Pancreas (tissue), 10 donors: ENCODE results near the gene PLA2G6. TPM values are rescaled to one million over a fixed set of nuclear protein-coding genes. Genes with fewer than 3 reads are reported as not detected.

Experiments used
- ATAC-seq, 4 donors: fragments of 200-7000 bp; cut with Tn5 transposase; one replicate each; pipeline versions ENCODE4 v1.8.0 to v1.9.1; 2020; ENCODE audit warnings: mild to moderate bottlenecking in 4 of 4, moderate library complexity in 4 of 4
- DNase-seq, 6 donors: peaks; one replicate each; pipeline ENCODE4 v3.0.0-alpha.2; 2020
- FAIRE-seq: peaks from 2 replicates; lab custom pipeline; 2012; peaks lifted over from hg19 to GRCh38; lab: Jason Lieb, UNC
- H3K27ac ChIP-seq, 4 donors: fragments of 200-600 bp; sonication (generic); 1 replicate in 3 of 4; 2 replicates in 1 of 4; pipeline versions ENCODE4 v1.5.0 to v1.8.0; 2020
- H3K27me3 ChIP-seq, 4 donors: fragments of 200-600 bp; one replicate each; pipeline ENCODE4 v1.8.0; 2021
- H3K36me3 ChIP-seq, 3 donors: fragments of 200-600 bp; sonication (generic) in 1 of 3; one replicate each; pipeline versions ENCODE4 v1.5.0 to v1.8.0; 2020 to 2021
- H3K4me1 ChIP-seq, 3 donors: fragments of 200-600 bp; one replicate each; pipeline ENCODE4 v1.8.0; 2021
- H3K4me3 ChIP-seq, 4 donors: fragments of 200-600 bp; sonication (generic) in 2 of 4; one replicate each; pipeline versions ENCODE4 v1.5.0 to v1.8.0; 2020 to 2021
- H3K9me3 ChIP-seq, 4 donors: fragments of 200-600 bp; one replicate each; pipeline ENCODE4 v1.8.0; 2021
- WGBS, 2 donors: extraction: QIAGEN DNeasy Blood & Tissue Kit; methylation state at CpG; one replicate each; pipeline ENCODE4 v1.1.7; 2013; 5-methylcytosine and 5-hydroxymethylcytosine counted together
- intact Hi-C, 3 donors: fragments of 100-400 bp; cut with DNase I; formaldehyde crosslinking; loops; one replicate each; pipeline versions ENCODE4 v1.11.1 to v1.14.2; 2022
- polyA plus RNA-seq, 2 donors: library from polyadenylated mRNA; stranded (reverse); fragments of 200-250 nt; gene quantifications; one replicate each; pipeline ENCODE4 v1.2.3, GENCODE V29; 2013
- total RNA-seq, 6 donors: library from RNA; stranded (reverse); fragmentation: NEBNext Ultra II Directional in 4 of 6; extraction: Animal tissue kit (Norgen Biotek cat#: 25700) in 4 of 6; gene quantifications; one replicate each; pipeline versions ENCODE4 v1.2.1 to v1.2.4, GENCODE V29; 2021 to 2023
- TF ChIP-seq, protein P1 (sequence below), 4 donors: fragments of 200-600 bp; sonication (generic) in 3 of 4; IDR thresholded peaks; one replicate each; pipeline versions ENCODE4 v1.5.0 to v1.8.0; 2021; ENCODE audit warnings: antibody characterized with exemption in 4 of 4
- donor health status: healthy with polysubstance abuse.
- donor health status: DM: no; HTN: no; CAD: no; lungs with moderate emphysema.
- donor health status: DM: no; HTN: no; CAD: no.
- donor health status: control.
- donor health status: control.
- donor health status: Bipolar disorder and iron deficiency.
- donor health status: DM: yes; HTN: yes; CAD: no.
- donor health status: DM: no; HTN: no; CAD: no.
- donor health status: DM: no; HTN: no; CAD: no.
- donor health status: DM: yes; HTN: yes; CAD: no.

Gene PLA2G6
- total and polyA plus RNA-seq, 8 donors, result 8.7 to 109 (median 26.1) TPM

GRCh38 chr22:38106814-38107578 is 74.6 kb downstream of the PLA2G6 start:
- H3K9me3 ChIP-seq, result no peaks in the 10 kb centered on the region
- FAIRE-seq, result no peak
- no peaks in the 10 kb centered on the region for H3K36me3 ChIP-seq
- TF ChIP-seq, protein P1, sequence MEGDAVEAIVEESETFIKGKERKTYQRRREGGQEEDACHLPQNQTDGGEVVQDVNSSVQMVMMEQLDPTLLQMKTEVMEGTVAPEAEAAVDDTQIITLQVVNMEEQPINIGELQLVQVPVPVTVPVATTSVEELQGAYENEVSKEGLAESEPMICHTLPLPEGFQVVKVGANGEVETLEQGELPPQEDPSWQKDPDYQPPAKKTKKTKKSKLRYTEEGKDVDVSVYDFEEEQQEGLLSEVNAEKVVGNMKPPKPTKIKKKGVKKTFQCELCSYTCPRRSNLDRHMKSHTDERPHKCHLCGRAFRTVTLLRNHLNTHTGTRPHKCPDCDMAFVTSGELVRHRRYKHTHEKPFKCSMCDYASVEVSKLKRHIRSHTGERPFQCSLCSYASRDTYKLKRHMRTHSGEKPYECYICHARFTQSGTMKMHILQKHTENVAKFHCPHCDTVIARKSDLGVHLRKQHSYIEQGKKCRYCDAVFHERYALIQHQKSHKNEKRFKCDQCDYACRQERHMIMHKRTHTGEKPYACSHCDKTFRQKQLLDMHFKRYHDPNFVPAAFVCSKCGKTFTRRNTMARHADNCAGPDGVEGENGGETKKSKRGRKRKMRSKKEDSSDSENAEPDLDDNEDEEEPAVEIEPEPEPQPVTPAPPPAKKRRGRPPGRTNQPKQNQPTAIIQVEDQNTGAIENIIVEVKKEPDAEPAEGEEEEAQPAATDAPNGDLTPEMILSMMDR (IDR thresholded peaks at IDR 0.05), result no peak
- peak overlapping the region in 1 of 4 donors; percentile 66 for H3K27ac ChIP-seq
- H3K4me1 ChIP-seq, result peaks cover 5 to 11% (median 10%) of the 10 kb centered on the region in 3 donors
- 65 to 75% methylated on average over 17 of the region's 17 CpGs for WGBS, 2 donors
- intact Hi-C loops, result no loop called here
- H3K4me3 ChIP-seq, result no peak overlapping the region
- H3K27me3 ChIP-seq, result no peaks in the 10 kb centered on the region
- ATAC-seq, result peak in 2 of 4 donors; percentile 1 to 5
- peak in 1 of 6 donors; percentile 62 for DNase-seq

DNA sequence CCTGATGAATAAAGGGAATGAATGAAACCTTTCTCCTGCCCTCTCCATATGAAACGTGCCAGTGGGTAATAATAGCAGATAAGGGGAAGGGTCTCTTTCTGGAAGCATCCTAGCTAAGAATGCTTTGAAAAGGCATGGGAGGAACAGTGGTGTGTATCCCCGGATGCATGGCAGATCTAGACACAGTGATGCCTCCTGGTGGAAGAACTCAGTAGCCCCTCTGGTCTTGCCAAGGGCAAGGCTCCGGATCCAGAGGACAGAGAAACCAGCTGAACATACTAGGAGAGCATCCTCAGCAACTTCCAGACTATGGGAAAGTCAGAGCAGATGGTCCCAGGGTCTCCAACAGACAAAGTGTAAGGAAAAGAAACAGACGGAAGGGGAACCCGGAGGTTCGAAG is 77.5 kb downstream of the PLA2G6 start:
- TF ChIP-seq, protein P1 (IDR thresholded peaks at IDR 0.05), result no peak
- no peak for DNase-seq
- Histone ChIP-seq H3K9me3 (no peaks in the 10 kb centered on the region), H3K36me3 (no peaks in the 10 kb centered on the region), H3K4me1 (peaks cover 5 to 11% (median 10%) of the 10 kb centered on the region in 3 donors), H3K27me3 (no peaks in the 10 kb centered on the region), H3K27ac (no peak overlapping the region), H3K4me3 (no peak overlapping the region)
- WGBS, 2 donors, result 76 to 81% methylated on average over 6 of the region's 6 CpGs
- ATAC-seq, result no peak
- FAIRE-seq, result no peak
- intact Hi-C loops, result no loop called here

DNA sequence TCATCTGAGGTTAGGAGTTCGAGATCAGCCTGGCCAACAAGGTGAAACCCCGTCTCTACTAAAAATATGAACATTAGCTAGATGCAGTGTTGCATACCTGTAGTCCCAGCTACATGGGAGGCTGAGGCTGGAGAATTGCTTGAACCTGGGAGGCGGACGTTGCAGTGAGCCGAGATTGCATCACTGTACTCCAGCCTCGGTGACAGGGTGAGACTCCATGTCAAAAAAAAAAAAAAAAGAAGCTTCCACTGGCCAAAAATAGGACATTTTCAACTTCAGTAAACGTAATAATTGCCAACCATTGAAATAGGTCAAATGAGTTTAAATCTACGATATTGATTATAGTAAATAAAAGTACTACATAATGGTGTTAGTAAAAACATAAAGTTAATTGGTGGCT is 78.0 kb downstream of the PLA2G6 start:
- H3K27ac ChIP-seq, result no peak overlapping the region
- ATAC-seq (no peak), DNase-seq (no peak), FAIRE-seq (no peak)
- intact Hi-C loops, result no loop called here
- no peaks in the 10 kb centered on the region for H3K36me3 ChIP-seq
- no peaks in the 10 kb centered on the region for H3K9me3 ChIP-seq
- TF ChIP-seq, protein P1 (IDR thresholded peaks at IDR 0.05), result no peak
- H3K4me1 ChIP-seq, result peaks cover 5 to 11% (median 10%) of the 10 kb centered on the region in 3 donors
- no peak overlapping the region for H3K4me3 ChIP-seq
- H3K27me3 ChIP-seq, result no peaks in the 10 kb centered on the region
- 68 to 82% methylated on average over 8 of the region's 8 CpGs for WGBS, 2 donors

DNA sequence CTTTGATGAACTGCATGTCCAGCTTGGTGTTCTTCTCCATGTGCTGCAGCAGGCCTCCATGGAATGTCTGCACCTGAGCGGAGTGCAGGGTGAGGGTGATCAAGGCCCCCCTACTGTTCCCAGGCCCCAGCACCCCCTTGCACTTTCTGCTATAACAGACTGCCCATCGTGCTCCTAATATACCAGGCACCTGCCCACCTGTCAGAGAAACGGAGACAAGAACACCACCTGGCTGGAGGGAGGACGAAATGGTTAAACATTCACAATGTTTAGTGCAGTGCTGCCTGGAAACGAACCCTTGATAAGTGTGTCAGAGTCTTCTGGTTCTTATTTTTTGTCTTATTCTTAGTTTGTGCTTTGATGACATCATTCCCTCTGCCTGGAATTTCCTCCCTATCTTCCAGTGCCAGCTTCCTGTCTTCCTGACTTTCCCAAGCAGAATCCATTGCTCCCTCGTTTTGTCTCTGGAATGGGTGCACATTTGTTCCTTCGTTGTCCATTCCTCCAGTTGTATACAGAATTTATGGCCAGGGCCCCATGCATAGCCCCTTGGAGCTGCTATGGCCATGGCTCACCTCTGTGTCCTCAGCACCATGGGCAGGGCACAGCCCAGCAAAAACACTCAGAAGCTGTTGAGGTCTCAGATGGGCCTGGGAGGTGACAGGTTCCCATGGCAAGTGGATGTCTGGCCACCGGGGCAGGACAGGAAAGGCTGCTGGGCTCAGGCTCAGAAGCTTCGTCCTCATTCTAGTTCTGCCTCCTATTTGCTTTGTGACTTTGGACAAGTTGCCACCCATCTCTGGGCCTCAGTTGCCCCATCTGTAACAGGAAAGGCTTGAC is 83.0 kb downstream of the PLA2G6 start:
- intact Hi-C loops, result no loop called here
- no peak overlapping the region for H3K27ac ChIP-seq
- ATAC-seq (peak in 3 of 4 donors; percentile 29 to 47 (median 45)), FAIRE-seq (no peak), DNase-seq (peak in 1 of 6 donors; percentile 37)
- H3K4me1 ChIP-seq, result no peaks in the 10 kb centered on the region
- WGBS, 2 donors, result 53 to 56% methylated on average over 9 of the region's 9 CpGs
- no peaks in the 10 kb centered on the region for H3K9me3 ChIP-seq
- TF ChIP-seq, protein P1 (IDR thresholded peaks at IDR 0.05), result no peak
- no peak overlapping the region for H3K4me3 ChIP-seq
- H3K36me3 ChIP-seq, result no peaks in the 10 kb centered on the region
- no peaks in the 10 kb centered on the region for H3K27me3 ChIP-seq
